ENCODE measurements around the gene PLSCR3. TPM values are rescaled to one million over a fixed set of nuclear protein-coding genes. Genes with fewer than 3 reads are reported as not detected.

PLSCR3 gene
- total RNA-seq, 1 experiment from 2014 or later: 43.8 TPM

GRCh38 chr17:7370853-7371252, 23.5 kb downstream of the PLSCR3 start (continued):
- TF ChIP-seq, protein P1, sequence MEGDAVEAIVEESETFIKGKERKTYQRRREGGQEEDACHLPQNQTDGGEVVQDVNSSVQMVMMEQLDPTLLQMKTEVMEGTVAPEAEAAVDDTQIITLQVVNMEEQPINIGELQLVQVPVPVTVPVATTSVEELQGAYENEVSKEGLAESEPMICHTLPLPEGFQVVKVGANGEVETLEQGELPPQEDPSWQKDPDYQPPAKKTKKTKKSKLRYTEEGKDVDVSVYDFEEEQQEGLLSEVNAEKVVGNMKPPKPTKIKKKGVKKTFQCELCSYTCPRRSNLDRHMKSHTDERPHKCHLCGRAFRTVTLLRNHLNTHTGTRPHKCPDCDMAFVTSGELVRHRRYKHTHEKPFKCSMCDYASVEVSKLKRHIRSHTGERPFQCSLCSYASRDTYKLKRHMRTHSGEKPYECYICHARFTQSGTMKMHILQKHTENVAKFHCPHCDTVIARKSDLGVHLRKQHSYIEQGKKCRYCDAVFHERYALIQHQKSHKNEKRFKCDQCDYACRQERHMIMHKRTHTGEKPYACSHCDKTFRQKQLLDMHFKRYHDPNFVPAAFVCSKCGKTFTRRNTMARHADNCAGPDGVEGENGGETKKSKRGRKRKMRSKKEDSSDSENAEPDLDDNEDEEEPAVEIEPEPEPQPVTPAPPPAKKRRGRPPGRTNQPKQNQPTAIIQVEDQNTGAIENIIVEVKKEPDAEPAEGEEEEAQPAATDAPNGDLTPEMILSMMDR (IDR thresholded peaks at IDR 0.05 in 2 of 3, conservative IDR thresholded peaks at IDR 0.05 in 1 of 3; ENCODE audit: borderline replicate concordance in 1 of 3, insufficient read depth in 1 of 3, low read depth in 2 of 3, low read length in 2 of 3): no peak
- TF ChIP-seq SIN3A (IDR thresholded peaks at IDR 0.05; ENCODE audit: low read depth) (no peak), TCF7L2 (IDR thresholded peaks at IDR 0.05; ENCODE audit: borderline replicate concordance, extremely low read depth, insufficient read depth, insufficient read length) (no peak), POLR2AphosphoS5 (IDR thresholded peaks at IDR 0.05; ENCODE audit: low read depth, low read length) (no peak)
- TF ChIP-seq, protein P2, sequence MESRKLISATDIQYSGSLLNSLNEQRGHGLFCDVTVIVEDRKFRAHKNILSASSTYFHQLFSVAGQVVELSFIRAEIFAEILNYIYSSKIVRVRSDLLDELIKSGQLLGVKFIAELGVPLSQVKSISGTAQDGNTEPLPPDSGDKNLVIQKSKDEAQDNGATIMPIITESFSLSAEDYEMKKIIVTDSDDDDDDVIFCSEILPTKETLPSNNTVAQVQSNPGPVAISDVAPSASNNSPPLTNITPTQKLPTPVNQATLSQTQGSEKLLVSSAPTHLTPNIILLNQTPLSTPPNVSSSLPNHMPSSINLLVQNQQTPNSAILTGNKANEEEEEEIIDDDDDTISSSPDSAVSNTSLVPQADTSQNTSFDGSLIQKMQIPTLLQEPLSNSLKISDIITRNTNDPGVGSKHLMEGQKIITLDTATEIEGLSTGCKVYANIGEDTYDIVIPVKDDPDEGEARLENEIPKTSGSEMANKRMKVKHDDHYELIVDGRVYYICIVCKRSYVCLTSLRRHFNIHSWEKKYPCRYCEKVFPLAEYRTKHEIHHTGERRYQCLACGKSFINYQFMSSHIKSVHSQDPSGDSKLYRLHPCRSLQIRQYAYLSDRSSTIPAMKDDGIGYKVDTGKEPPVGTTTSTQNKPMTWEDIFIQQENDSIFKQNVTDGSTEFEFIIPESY (IDR thresholded peaks at IDR 0.05; ENCODE audit: extremely low read depth, insufficient replicate concordance, low read length): no peak

DNA sequence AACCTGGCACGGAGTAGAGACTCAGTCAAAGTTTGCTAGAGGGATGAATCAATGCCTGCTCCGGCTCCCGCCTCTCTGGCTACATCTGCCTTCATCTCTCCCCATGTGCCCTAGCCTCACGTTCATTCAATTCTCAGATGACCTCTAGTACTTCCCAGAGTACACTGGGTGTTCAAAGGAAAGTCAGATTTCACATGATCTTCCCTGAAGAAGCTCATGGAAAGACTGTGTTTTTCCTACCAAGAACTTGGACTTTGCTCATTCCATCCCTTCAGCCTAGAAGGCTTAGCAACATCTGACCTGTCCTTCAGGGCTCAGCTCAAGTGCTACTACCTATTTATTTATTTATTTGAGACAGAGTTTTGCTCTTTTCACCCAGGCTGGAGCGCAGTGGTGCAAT, 24.5 kb downstream of the PLSCR3 start:
- Histone ChIP-seq H3K4me3 (replicated peaks in 1 of 2; ENCODE audit: low read depth in 1 of 2, low read length in 2 of 2) (no peak overlapping the region), H3K9me2 (ENCODE audit: insufficient read depth) (no peaks in the 10 kb centered on the region), H3K36me3 (ENCODE audit: control insufficient read depth in 1 of 2, insufficient read depth in 2 of 2, low read length in 2 of 2) (no peaks in the 10 kb centered on the region), H3K9me3 (ENCODE audit: control insufficient read depth in 1 of 2, insufficient read depth in 1 of 2, low read depth in 1 of 2, low read length in 2 of 2) (no peaks in the 10 kb centered on the region), H3K79me2 (ENCODE audit: insufficient read depth, low read length) (no peaks in the 10 kb centered on the region), H3K4me2 (ENCODE audit: low read length) (no peak overlapping the region), H3K27ac (ENCODE audit: low read depth, low read length) (no peak overlapping the region), H4K20me1 (ENCODE audit: insufficient read depth) (no peaks in the 10 kb centered on the region), H3K9ac (ENCODE audit: low read length) (no peak overlapping the region), H3K27me3 (ENCODE audit: insufficient read depth, low read length) (no peaks in the 10 kb centered on the region), H2AFZ (ENCODE audit: low read depth, low read length, poor library complexity, severe bottlenecking) (no peak overlapping the region), H3K4me1 (ENCODE audit: control insufficient read depth in 1 of 2, insufficient read depth in 2 of 2, low read length in 2 of 2) (no peaks in the 10 kb centered on the region)
- intact Hi-C loops (cut with micrococcal nuclease): no loop called here
- no peak for ATAC-seq
- ChIA-PET CTCF (interaction anchor here (0.9 kb wide), 1 partner anchor 14 kb away, joined by 4 read pairs; no protein-coding TSS in a partner anchor), RAD21 (ENCODE audit: low non-redundant PET in 1 of 2, low total read pairs in 2 of 2, uncharacterized antibody in 2 of 2, unreplicated experiment in 2 of 2) (no interaction called here), POLR2A (no interaction called here)
- BruUV-seq (replicated peaks): no TSS peak
- no peak for DNase-seq (ENCODE audit: low read depth, low spot score)
- TF ChIP-seq ZNF274 (IDR thresholded peaks at IDR 0.05; ENCODE audit: low read depth, low read length) (no peak), POLR2AphosphoS5 (IDR thresholded peaks at IDR 0.05; ENCODE audit: low read depth, low read length) (no peak), JUND (IDR thresholded peaks at IDR 0.05) (no peak), TCF7L2 (IDR thresholded peaks at IDR 0.05; ENCODE audit: borderline replicate concordance, extremely low read depth, insufficient read depth, insufficient read length) (no peak), CEBPB (IDR thresholded peaks at IDR 0.05; ENCODE audit: low read depth) (no peak), SIN3A (IDR thresholded peaks at IDR 0.05; ENCODE audit: low read depth) (no peak), ZFX (IDR thresholded peaks at IDR 0.05) (no peak)
- TF ChIP-seq, protein P2 (IDR thresholded peaks at IDR 0.05; ENCODE audit: extremely low read depth, insufficient replicate concordance, low read length): no peak
- TF ChIP-seq, protein P3, sequence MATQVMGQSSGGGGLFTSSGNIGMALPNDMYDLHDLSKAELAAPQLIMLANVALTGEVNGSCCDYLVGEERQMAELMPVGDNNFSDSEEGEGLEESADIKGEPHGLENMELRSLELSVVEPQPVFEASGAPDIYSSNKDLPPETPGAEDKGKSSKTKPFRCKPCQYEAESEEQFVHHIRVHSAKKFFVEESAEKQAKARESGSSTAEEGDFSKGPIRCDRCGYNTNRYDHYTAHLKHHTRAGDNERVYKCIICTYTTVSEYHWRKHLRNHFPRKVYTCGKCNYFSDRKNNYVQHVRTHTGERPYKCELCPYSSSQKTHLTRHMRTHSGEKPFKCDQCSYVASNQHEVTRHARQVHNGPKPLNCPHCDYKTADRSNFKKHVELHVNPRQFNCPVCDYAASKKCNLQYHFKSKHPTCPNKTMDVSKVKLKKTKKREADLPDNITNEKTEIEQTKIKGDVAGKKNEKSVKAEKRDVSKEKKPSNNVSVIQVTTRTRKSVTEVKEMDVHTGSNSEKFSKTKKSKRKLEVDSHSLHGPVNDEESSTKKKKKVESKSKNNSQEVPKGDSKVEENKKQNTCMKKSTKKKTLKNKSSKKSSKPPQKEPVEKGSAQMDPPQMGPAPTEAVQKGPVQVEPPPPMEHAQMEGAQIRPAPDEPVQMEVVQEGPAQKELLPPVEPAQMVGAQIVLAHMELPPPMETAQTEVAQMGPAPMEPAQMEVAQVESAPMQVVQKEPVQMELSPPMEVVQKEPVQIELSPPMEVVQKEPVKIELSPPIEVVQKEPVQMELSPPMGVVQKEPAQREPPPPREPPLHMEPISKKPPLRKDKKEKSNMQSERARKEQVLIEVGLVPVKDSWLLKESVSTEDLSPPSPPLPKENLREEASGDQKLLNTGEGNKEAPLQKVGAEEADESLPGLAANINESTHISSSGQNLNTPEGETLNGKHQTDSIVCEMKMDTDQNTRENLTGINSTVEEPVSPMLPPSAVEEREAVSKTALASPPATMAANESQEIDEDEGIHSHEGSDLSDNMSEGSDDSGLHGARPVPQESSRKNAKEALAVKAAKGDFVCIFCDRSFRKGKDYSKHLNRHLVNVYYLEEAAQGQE (IDR thresholded peaks at IDR 0.05; ENCODE audit: low read depth): no peak
